NCI-H2107 treated with DMSO at 0.1 percent for 48 hours (cell line): ENCODE data around the gene APOC4.
A peak's percentile ranks its signal among the peaks of the same experiment; 100 is the strongest.
"Not testable (repeated sequence)": the region's sequence is repeated elsewhere in the genome, so short reads cannot be mapped to it uniquely, and the experiment has no call there.

Source experiments
- DNase-seq: peaks from one replicate; lab custom pipeline; 2025; ENCODE audit not compliant: unreplicated experiment; lab: John Stamatoyannopoulos, UW

Gene APOC4

GRCh38 chr19:44914433-44915206 is 27.4 kb upstream of the APOC4 start, which contains the start of gene APOC1:
TSS of gene APOC1 (plus strand) at chr19:44914608. CDS start at chr19:44914892, 284 bp downstream.
- DNase-seq, result peak; percentile 61

GRCh38 chr19:44924243-44924725 is 17.8 kb upstream of the APOC4 start:
- DNase-seq, result no peak

- DNase-seq, result no peak
Measured at GRCh38 chr19:44925114-44925891, 16.7 kb upstream of the APOC4 start.

GRCh38 chr19:44926245-44927077 is 15.6 kb upstream of the APOC4 start:
- not testable (repeated sequence) for DNase-seq

- DNase-seq, result no peak
Measured at GRCh38 chr19:44927746-44928145, 14.3 kb upstream of the APOC4 start.

GRCh38 chr19:44930088-44930487 is 11.9 kb upstream of the APOC4 start:
- no peak for DNase-seq

- DNase-seq, result no peak
Measured at GRCh38 chr19:44931541-44931940, 10.5 kb upstream of the APOC4 start.

- no peak for DNase-seq
Measured at GRCh38 chr19:44939668-44940067, 2.4 kb upstream of the APOC4 start.

- DNase-seq, result no peak
Measured at GRCh38 chr19:44943801-44944249, 1.8 kb downstream of the APOC4 start.

GRCh38 chr19:44947041-44947581 is 5.1 kb downstream of the APOC4 start:
- no peak for DNase-seq

GRCh38 chr19:44948237-44948636 is 6.2 kb downstream of the APOC4 start:
- no peak for DNase-seq

GRCh38 chr19:44948763-44949374 is 6.8 kb downstream of the APOC4 start:
- DNase-seq, result no peak

GRCh38 chr19:44949550-44949949 is 7.5 kb downstream of the APOC4 start:
- DNase-seq, result no peak

GRCh38 chr19:44951179-44952159 is 9.4 kb downstream of the APOC4 start:
- peak; percentile 30 for DNase-seq

- DNase-seq, result no peak
Measured at GRCh38 chr19:44954278-44954648, 12.2 kb downstream of the APOC4 start.

GRCh38 chr19:44954649-44955504 is 12.8 kb downstream of the APOC4 start, which contains the start of gene CLPTM1:
TSS of gene CLPTM1 (plus strand) at chr19:44955380. CDS start at chr19:44955396, 16 bp downstream.
- peak; percentile 90 for DNase-seq

- no peak for DNase-seq
Measured at GRCh38 chr19:44955505-44956439, 13.7 kb downstream of the APOC4 start.
